Omental fat pad (tissue), 4 donors: ENCODE results near the gene ATP6V0A1. TPM values are rescaled to one million over a fixed set of nuclear protein-coding genes. Genes with fewer than 3 reads are reported as not detected.
"Not testable (repeated sequence)": the region's sequence is repeated elsewhere in the genome, so short reads cannot be mapped to it uniquely, and the experiment has no call there.

Experiments
- ATAC-seq: fragments of 150-250 bp; one replicate; pipeline ENCODE4 v1.9.1; 2016; ENCODE audit warnings: mild to moderate bottlenecking, moderate library complexity; ENCODE audit not compliant: low FRiP score
- DNase-seq: peaks from one replicate; pipeline ENCODE4 v3.0.0-alpha.2; 2019; ENCODE audit warnings: low spot score
- CTCF ChIP-seq, 3 donors: fragments of 450-650 bp; IDR thresholded peaks; one replicate each; pipeline ENCODE4 v1.5.1; 2016 to 2017; ENCODE audit warnings: antibody characterized with exemption in 3 of 3, mild to moderate bottlenecking in 3 of 3, moderate library complexity in 2 of 3
- total RNA-seq, 4 donors: library from RNA; depleted of rRNA; stranded (reverse); fragments of >200 nt; gene quantifications; one replicate each; pipeline ENCODE4 v1.1.0, GENCODE V29; 2016

Gene ATP6V0A1
- total RNA-seq, 4 donors from 2014 or later: 76.7 to 106 (median 89.2) TPM

- TF ChIP-seq CTCF (IDR thresholded peaks at IDR 0.05): no peak
- no peak for ATAC-seq
- DNase-seq: no peak
Measured at GRCh38 chr17:42441371-42442195, 17.1 kb upstream of the ATP6V0A1 start.

- ATAC-seq: no peak
- TF ChIP-seq CTCF (IDR thresholded peaks at IDR 0.05): no peak
- no peak for DNase-seq
Measured at GRCh38 chr17:42442196-42442565, 16.5 kb upstream of the ATP6V0A1 start.

- not testable (repeated sequence) for DNase-seq, ATAC-seq
Measured at GRCh38 chr17:42449176-42449575, 9.5 kb upstream of the ATP6V0A1 start.

GRCh38 chr17:42449838-42450237 lies 8.8 kb upstream of the ATP6V0A1 start:
- DNase-seq, ATAC-seq: not testable (repeated sequence)

GRCh38 chr17:42451270-42451669 lies 7.4 kb upstream of the ATP6V0A1 start:
- DNase-seq, ATAC-seq: not testable (repeated sequence)

GRCh38 chr17:42453439-42453838 lies 5.2 kb upstream of the ATP6V0A1 start:
- DNase-seq (no peak), ATAC-seq (no peak)
- TF ChIP-seq CTCF (IDR thresholded peaks at IDR 0.05): no peak

GRCh38 chr17:42454987-42455386 lies 3.7 kb upstream of the ATP6V0A1 start:
- DNase-seq, ATAC-seq: not testable (repeated sequence)

- no peak for DNase-seq
- TF ChIP-seq CTCF (IDR thresholded peaks at IDR 0.05): no peak
- ATAC-seq: no peak
Measured at GRCh38 chr17:42456223-42457106, 2.2 kb upstream of the ATP6V0A1 start.
